NCI-H82 treated with DMSO at 0.1 percent for 48 hours (cell line): ENCODE data around the gene GALK2.
A peak's percentile ranks its signal among the peaks of the same experiment; 100 is the strongest.
"Not testable (repeated sequence)": the region's sequence is repeated elsewhere in the genome, so short reads cannot be mapped to it uniquely, and the experiment has no call there.

Experiments used
- DNase-seq: peaks from one replicate; lab custom pipeline; 2025; ENCODE audit not compliant: unreplicated experiment; lab: John Stamatoyannopoulos, UW

Gene GALK2

GRCh38 chr15:49163678-49164077 lies 6.4 kb upstream of the GALK2 start:
- DNase-seq: no peak

GRCh38 chr15:49164865-49165264 lies 5.2 kb upstream of the GALK2 start:
- DNase-seq: no peak

- no peak for DNase-seq
These were observed 2.0 kb upstream of the GALK2 start for GRCh38 chr15:49168016-49168415.

GRCh38 chr15:49171790-49172189 lies 1.7 kb downstream of the GALK2 start:
- no peak for DNase-seq

- no peak for DNase-seq
These were observed 4.9 kb downstream of the GALK2 start for GRCh38 chr15:49174902-49175301.

GRCh38 chr15:49175582-49176397 lies 5.7 kb downstream of the GALK2 start:
- not testable (repeated sequence) for DNase-seq

GRCh38 chr15:49178497-49178896 lies 8.4 kb downstream of the GALK2 start:
- DNase-seq: no peak

- DNase-seq: no peak
These were observed 9.6 kb downstream of the GALK2 start for GRCh38 chr15:49179433-49180190.

GRCh38 chr15:49182128-49182527 lies 12.1 kb downstream of the GALK2 start:
- no peak for DNase-seq

- DNase-seq: not testable (repeated sequence)
These were observed 13.7 kb downstream of the GALK2 start for GRCh38 chr15:49183741-49184140.

- DNase-seq: no peak
These were observed 15.4 kb downstream of the GALK2 start for GRCh38 chr15:49185473-49185872.

GRCh38 chr15:49187549-49188245 lies 17.6 kb downstream of the GALK2 start:
- no peak for DNase-seq

- no peak for DNase-seq
These were observed 18.9 kb downstream of the GALK2 start for GRCh38 chr15:49188933-49189332.

- no peak for DNase-seq
These were observed 19.6 kb downstream of the GALK2 start for GRCh38 chr15:49189631-49190030.

GRCh38 chr15:49190586-49190985 lies 20.5 kb downstream of the GALK2 start:
- DNase-seq: no peak

GRCh38 chr15:49191892-49192291 lies 21.8 kb downstream of the GALK2 start:
- no peak for DNase-seq

GRCh38 chr15:49196856-49197255 lies 26.8 kb downstream of the GALK2 start:
- DNase-seq: no peak

- no peak for DNase-seq
These were observed 29.6 kb downstream of the GALK2 start for GRCh38 chr15:49199666-49200065.

GRCh38 chr15:49200347-49200746 lies 30.3 kb downstream of the GALK2 start:
- peak; percentile 37 for DNase-seq

- not testable (repeated sequence) for DNase-seq
These were observed 38.1 kb downstream of the GALK2 start for GRCh38 chr15:49208102-49208501.

- DNase-seq: no peak
These were observed 42.9 kb downstream of the GALK2 start for GRCh38 chr15:49212897-49213296.
